Measurements from ENCODE around the gene CSMD2. TPM values are rescaled to one million over a fixed set of nuclear protein-coding genes. Genes with fewer than 3 reads are reported as not detected.

Gene CSMD2
- total RNA-seq, 1 experiment from 2014 or later: not detected

DNA sequence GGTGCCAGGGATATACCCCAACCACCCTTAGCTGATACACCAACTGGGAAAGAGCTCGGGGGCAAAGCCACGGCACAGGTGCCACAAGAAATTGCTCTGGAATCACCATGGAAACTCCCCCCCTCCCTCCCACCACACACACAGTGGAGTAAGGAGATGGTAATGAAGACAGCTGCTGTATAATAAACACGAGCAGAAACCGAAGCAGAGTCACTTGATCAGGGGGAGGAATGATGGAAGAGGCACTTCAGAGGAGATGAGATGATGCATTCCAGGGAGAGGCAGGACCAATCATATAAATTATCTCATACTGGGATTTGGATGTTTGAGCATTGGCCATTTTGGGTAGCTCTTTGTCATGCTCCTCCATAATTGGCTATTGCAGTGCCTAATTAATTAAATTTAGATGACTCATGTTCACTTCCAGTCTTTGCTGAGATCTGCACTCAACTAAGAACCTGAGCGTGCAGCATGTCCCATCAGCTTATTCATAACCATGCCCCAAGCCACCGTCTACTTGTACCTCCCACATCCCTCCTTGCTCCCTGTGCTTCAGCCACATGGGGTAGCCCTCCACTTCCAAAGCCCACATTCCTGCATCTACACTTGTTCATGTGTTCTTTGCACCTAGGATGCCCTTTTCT lies 503.1 kb downstream of the CSMD2 start:
- no peak for DNase-seq (ENCODE audit: extremely low read depth, low read depth)

- DNase-seq (ENCODE audit: extremely low read depth, low read depth): no peak
These were observed 504.1 kb downstream of the CSMD2 start for GRCh38 chr1:33660956-33661355.

DNA sequence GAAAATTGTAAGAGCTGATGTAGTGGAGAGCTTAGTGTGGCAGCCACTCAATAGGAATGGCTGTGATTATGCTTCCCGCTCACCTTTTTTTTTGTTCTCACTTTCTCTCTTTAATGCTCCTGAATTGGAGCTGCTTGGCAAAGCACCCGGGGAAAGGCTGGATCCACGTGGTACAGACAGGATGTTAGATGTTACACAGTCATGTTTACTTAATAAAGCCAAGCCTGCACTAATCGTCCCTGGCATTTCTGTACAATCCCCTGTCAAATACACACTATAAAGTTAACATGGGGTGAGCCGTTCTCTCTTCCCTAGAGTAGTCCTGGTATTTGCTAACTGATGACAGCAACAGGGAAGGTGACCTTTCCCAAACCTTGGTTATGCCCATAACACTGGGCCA lies 504.8 kb downstream of the CSMD2 start:
- DNase-seq (ENCODE audit: extremely low read depth, low read depth): no peak

DNA sequence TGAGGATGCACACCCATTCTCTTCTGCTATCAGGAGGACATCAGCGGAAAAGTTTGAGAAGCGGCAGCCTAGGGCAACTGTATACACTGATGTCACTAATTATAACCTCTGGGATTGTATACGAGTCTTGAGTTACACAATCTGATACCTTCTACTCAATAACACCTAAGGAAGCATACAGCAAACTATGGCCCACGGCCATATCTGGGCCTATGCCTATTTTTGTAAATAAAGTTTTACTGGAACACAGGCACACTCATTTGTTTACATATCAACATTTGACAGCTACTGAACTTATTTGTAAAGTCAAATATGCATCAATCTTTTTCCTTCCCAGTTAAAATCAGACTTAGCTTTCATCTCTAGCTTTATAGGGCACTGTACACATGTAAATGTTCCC lies 505.4 kb downstream of the CSMD2 start:
- no peak for DNase-seq (ENCODE audit: extremely low read depth, low read depth)

- DNase-seq (ENCODE audit: extremely low read depth, low read depth): no peak
These were observed 507.2 kb downstream of the CSMD2 start for GRCh38 chr1:33657833-33658232.

GRCh38 chr1:33656467-33657005 lies 508.5 kb downstream of the CSMD2 start:
- DNase-seq (ENCODE audit: extremely low read depth, low read depth): no peak

DNA sequence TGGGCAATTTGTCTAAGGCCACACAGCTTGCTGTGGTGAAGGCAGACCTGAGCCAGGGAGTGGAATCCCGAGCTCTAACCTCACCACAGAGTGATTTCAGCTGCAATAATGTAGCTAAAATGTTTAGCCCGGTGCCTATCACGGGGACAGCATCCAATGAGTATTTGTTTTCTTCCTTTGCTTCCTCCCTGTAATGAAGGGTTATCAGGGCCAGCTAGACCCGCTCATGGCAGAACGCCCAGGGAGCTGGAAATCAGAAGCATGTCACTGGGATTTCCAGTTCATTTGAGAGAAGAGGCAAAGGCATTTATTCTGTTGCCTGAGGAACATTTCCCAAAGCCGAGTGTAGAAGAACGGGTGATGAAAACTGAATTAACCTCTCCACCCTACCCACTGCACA lies 509.5 kb downstream of the CSMD2 start:
- no peak for DNase-seq (ENCODE audit: extremely low read depth, low read depth)

DNA sequence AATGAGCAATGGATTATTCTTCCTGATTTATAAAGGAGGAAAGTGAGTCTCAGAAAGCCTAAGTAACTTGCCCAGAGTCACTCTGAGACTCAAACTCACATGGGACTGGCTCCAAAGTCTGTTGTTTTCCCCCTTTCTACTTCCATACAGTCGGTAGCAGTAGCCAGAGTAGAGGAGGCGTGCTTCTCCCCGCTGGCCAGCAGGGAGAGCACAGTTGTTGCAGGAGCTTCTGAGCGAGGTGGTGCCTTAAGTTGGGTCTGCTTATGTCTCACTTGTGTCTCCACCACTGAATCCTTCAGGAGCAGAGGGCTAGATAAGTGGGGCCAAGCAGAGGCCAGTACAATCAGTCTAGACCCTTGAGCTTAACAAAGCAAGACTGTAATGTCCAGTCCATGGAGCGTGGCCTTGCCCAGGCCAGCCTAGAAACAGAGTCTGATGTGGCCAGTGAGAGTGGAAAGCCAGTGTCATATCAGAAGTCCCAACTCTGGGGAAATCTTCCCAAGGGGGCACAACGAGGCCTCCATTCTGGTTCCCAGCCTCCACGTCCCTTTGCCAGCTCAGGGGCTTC lies 510.7 kb downstream of the CSMD2 start:
- no peak for DNase-seq (ENCODE audit: extremely low read depth, low read depth)

- no peak for DNase-seq (ENCODE audit: extremely low read depth, low read depth)
These were observed 511.8 kb downstream of the CSMD2 start for GRCh38 chr1:33653226-33653625.

GRCh38 chr1:33650708-33651107 lies 514.3 kb downstream of the CSMD2 start:
- no peak for DNase-seq (ENCODE audit: extremely low read depth, low read depth)

GRCh38 chr1:33649759-33650158 lies 515.3 kb downstream of the CSMD2 start:
- DNase-seq (ENCODE audit: extremely low read depth, low read depth): no peak

GRCh38 chr1:33643216-33643615 lies 521.8 kb downstream of the CSMD2 start:
- DNase-seq (ENCODE audit: extremely low read depth, low read depth): no peak

- DNase-seq (ENCODE audit: extremely low read depth, low read depth): peak; percentile 6
These were observed 523.8 kb downstream of the CSMD2 start for GRCh38 chr1:33641104-33641830.

GRCh38 chr1:33640114-33640660 lies 524.8 kb downstream of the CSMD2 start:
- DNase-seq (ENCODE audit: extremely low read depth, low read depth): no peak

GRCh38 chr1:33637846-33638440 lies 527.1 kb downstream of the CSMD2 start:
- no peak for DNase-seq (ENCODE audit: extremely low read depth, low read depth)

- no peak for DNase-seq (ENCODE audit: extremely low read depth, low read depth)
These were observed 528.8 kb downstream of the CSMD2 start for GRCh38 chr1:33636209-33636608.

- DNase-seq (ENCODE audit: extremely low read depth, low read depth): no peak
These were observed 529.6 kb downstream of the CSMD2 start for GRCh38 chr1:33635336-33636012.

DNA sequence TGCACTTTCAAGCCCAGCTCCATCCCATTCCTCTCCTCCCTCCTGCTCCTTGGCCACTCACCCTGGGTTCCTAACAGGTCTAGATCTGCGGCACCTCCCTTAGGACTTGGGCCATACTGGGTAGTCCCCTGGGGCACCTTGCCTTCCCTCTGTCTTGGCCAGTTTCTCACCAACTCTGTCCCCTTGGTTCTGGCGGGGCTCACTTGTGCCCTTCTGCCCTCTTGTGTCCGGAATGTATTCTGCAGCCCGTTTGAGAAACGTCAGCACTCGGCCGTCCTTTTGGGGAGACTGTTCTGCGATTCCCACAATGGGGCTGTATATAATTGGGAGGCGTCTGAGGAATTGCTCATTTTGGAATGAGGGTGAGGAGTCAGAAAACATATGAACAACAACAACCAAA lies 530.2 kb downstream of the CSMD2 start:
- DNase-seq (ENCODE audit: extremely low read depth, low read depth): peak; percentile 32

GRCh38 chr1:33634143-33634542 lies 530.9 kb downstream of the CSMD2 start:
- no peak for DNase-seq (ENCODE audit: extremely low read depth, low read depth)

GRCh38 chr1:33633019-33633801 lies 531.8 kb downstream of the CSMD2 start:
- DNase-seq (ENCODE audit: extremely low read depth, low read depth): peak; percentile 79

Data from NCI-H460 (cell line).